Endothelial cell of umbilical vein (primary cell): Measurements from ENCODE around the gene STRBP. TPM values are rescaled to one million over a fixed set of nuclear protein-coding genes. Genes with fewer than 3 reads are reported as not detected.

Experiments
- BruUV-seq: library from RNA; stranded (reverse); fragments of 400-500 nt; replicated peaks from 2 replicates; lab custom pipeline; 2021; lab: Mats Ljungman, UMichigan
- CTCF ChIA-PET: fragments of 300-600, 350-600 bp; sonication (Branson Sonifier 250); formaldehyde crosslinking; loops from one replicate; lab custom pipeline; 2021; ENCODE audit warnings: antibody characterized with exemption, inconsistent platforms; lab: Charles Lee
- POLR2A ChIA-PET: fragments of 300-600, 350-600 bp; sonication (Branson Sonifier 250); formaldehyde crosslinking; loops from one replicate; lab custom pipeline; 2021; ENCODE audit warnings: antibody characterized with exemption, inconsistent platforms; lab: Charles Lee
- DNase-seq: peaks from one replicate; pipeline ENCODE4 v3.0.0-alpha.2; 2011; ENCODE audit warnings: low read depth, low spot score
- FAIRE-seq: peaks from 2 replicates; lab custom pipeline; 2011; peaks lifted over from hg19 to GRCh38; lab: Jason Lieb, UNC
- H2AFZ ChIP-seq: 2 replicates; pipeline ENCODE4 v1.6.0; 2012; ENCODE audit warnings: low read depth, low read length, control low read depth, inconsistent platforms
- H3K27ac ChIP-seq: 2 replicates; pipeline ENCODE4 v1.5.1; 2011; ENCODE audit warnings: low read depth, mild to moderate bottlenecking, control low read depth, low read length, moderate library complexity; ENCODE audit not compliant: insufficient read depth
- H3K27me3 ChIP-seq, 2 experiments: 2 replicates each; pipeline versions ENCODE4 v1.6.0 to v1.6.1; 2011; ENCODE audit warnings: low read length in 2 of 2, mixed read lengths in 1 of 2; ENCODE audit not compliant: control insufficient read depth in 2 of 2, insufficient read depth in 2 of 2
- H3K36me3 ChIP-seq, 2 experiments: 2 replicates in 1 of 2; 3 replicates in 1 of 2; pipeline ENCODE4 v1.5.1; 2011; ENCODE audit warnings: low read length in 2 of 2, mild to moderate bottlenecking in 1 of 2, moderate library complexity in 1 of 2; ENCODE audit not compliant: control insufficient read depth in 2 of 2, insufficient read depth in 2 of 2; ENCODE audit errors: extremely low read depth in 1 of 2
- H3K4me1 ChIP-seq: 3 replicates; pipeline ENCODE4 v1.5.1; 2011; ENCODE audit warnings: mild to moderate bottlenecking, low read length; ENCODE audit not compliant: control insufficient read depth, insufficient read depth; ENCODE audit errors: extremely low read depth
- H3K4me2 ChIP-seq: 2 replicates; pipeline ENCODE4 v1.6.1; 2011; ENCODE audit warnings: low read length, control low read depth, mixed read lengths; ENCODE audit not compliant: insufficient read depth
- H3K4me3 ChIP-seq, 3 experiments: fragments of 200-600 bp in 1 of 3; sonication (generic), shearing (Covaris generic) in 1 of 3; replicated peaks in 1 of 3; 2 replicates each; pipeline ENCODE4 v1.5.1; 2011 to 2016; ENCODE audit warnings: control low read depth in 3 of 3, low read length in 3 of 3, mild to moderate bottlenecking in 2 of 3, inconsistent platforms in 1 of 3, low read depth in 1 of 3, moderate library complexity in 1 of 3; ENCODE audit not compliant: insufficient read depth in 1 of 3
- H3K79me2 ChIP-seq: 2 replicates; pipeline ENCODE4 v1.6.0; 2012; ENCODE audit warnings: low read length, inconsistent platforms; ENCODE audit not compliant: control insufficient read depth, insufficient read depth
- H3K9ac ChIP-seq: replicated peaks from 2 replicates; pipeline ENCODE3; 2011; ENCODE audit warnings: low read length, control low read depth; ENCODE audit not compliant: insufficient read depth; ENCODE audit errors: extremely low read depth
- H3K9me1 ChIP-seq: replicated peaks from 3 replicates; pipeline ENCODE4 v1.6.0; 2011; ENCODE audit warnings: mild to moderate bottlenecking, low read length; ENCODE audit not compliant: control insufficient read depth, insufficient read depth; ENCODE audit errors: extremely low read depth
- H3K9me3 ChIP-seq: replicated peaks from 2 replicates; pipeline ENCODE4 v1.5.1; 2012; ENCODE audit warnings: low read length, inconsistent platforms; ENCODE audit not compliant: control insufficient read depth, insufficient read depth
- H4K20me1 ChIP-seq: replicated peaks from 2 replicates; pipeline ENCODE3; 2011; ENCODE audit warnings: mild to moderate bottlenecking, low read length; ENCODE audit not compliant: control insufficient read depth, insufficient read depth; ENCODE audit errors: extremely low read depth
- CTCF ChIP-seq, 2 donors: IDR thresholded peaks; 1 replicate in 1 of 2; 2 replicates in 1 of 2; pipeline ENCODE4 v1.5.1; 2011; ENCODE audit warnings: low read length in 2 of 2, mild to moderate bottlenecking in 2 of 2, moderate library complexity in 2 of 2, control low read depth in 1 of 2, inconsistent platforms in 1 of 2, low read depth in 1 of 2; ENCODE audit not compliant: insufficient read depth in 1 of 2; ENCODE audit errors: extremely low read depth in 1 of 2
- EZH2 ChIP-seq: IDR thresholded peaks from 2 replicates; pipeline ENCODE4 v1.6.1; 2012; ENCODE audit warnings: borderline replicate concordance, low read depth, mild to moderate bottlenecking, moderate library complexity, low read length, inconsistent platforms; ENCODE audit not compliant: severe bottlenecking
- FOS ChIP-seq: IDR thresholded peaks from 2 replicates; pipeline ENCODE4 v1.6.1; 2011; ENCODE audit warnings: mild to moderate bottlenecking, low read length, moderate library complexity, borderline replicate concordance; ENCODE audit not compliant: insufficient read depth
- GATA2 ChIP-seq: IDR thresholded peaks from 2 replicates; pipeline ENCODE4 v1.7.0; 2011; ENCODE audit warnings: low read depth, mild to moderate bottlenecking, moderate library complexity, mixed read lengths, low read length; ENCODE audit not compliant: insufficient read length, insufficient read depth
- JUN ChIP-seq: IDR thresholded peaks from 2 replicates; pipeline ENCODE4 v1.6.1; 2011; ENCODE audit warnings: borderline replicate concordance, low read depth; ENCODE audit not compliant: insufficient read length, insufficient read depth
- MAX ChIP-seq: IDR thresholded peaks from 2 replicates; pipeline ENCODE4 v1.6.1; 2011; ENCODE audit not compliant: insufficient read depth, insufficient read length
- MYC ChIP-seq: IDR thresholded peaks from one replicate; pipeline ENCODE4 v1.6.1; 2011; ENCODE audit warnings: mild to moderate bottlenecking, low read depth, low read length
- POLR2A ChIP-seq: IDR thresholded peaks from 2 replicates; pipeline ENCODE4 v1.6.1; 2012; ENCODE audit warnings: low read depth, mild to moderate bottlenecking, control low read depth, low read length
- POLR2AphosphoS5 ChIP-seq: IDR thresholded peaks from 2 replicates; pipeline ENCODE4 v1.6.1; 2012; ENCODE audit warnings: low read depth, mild to moderate bottlenecking, control low read depth, low read length, moderate library complexity; ENCODE audit not compliant: insufficient read depth
- dilution Hi-C: fragments of 300-500 bp; cut with MboI; formaldehyde crosslinking; loops from one replicate; pipeline ENCODE4 v1.15.0; 2019; ENCODE audit warnings: low sequenced_read_pairs; ENCODE audit not compliant: extremely low pct_ligation_motif_present
- intact Hi-C: fragments of 100-400 bp; cut with micrococcal nuclease; formaldehyde crosslinking; loops from one replicate; pipeline ENCODE4 v1.10.0; 2022
- polyA plus RNA-seq, 4 experiments: library from polyadenylated mRNA; depleted of rRNA in 3 of 4; stranded (reverse) in 3 of 4; unstranded in 1 of 4; fragments of >200 nt; gene quantifications; 2 replicates each; pipeline versions ENCODE4 v1.2.1 to v1.2.3, GENCODE V29; 2011 to 2012; ENCODE audit warnings: missing spikeins in 1 of 4
- total RNA-seq: library from RNA; stranded (reverse); gene quantifications from 2 replicates; pipeline ENCODE4 v1.2.3, GENCODE V29; 2021

The STRBP gene
- total and polyA plus RNA-seq, 2 donors (not counting 3 experiments of a cell fraction or from before 2014, with no cell fraction given) = 7.7 to 15.4 TPM

- intact Hi-C loops (no loop called here), dilution Hi-C loops (no loop called here)
- no peak overlapping the region for H3K27ac ChIP-seq
- DNase-seq (no peak), FAIRE-seq (no peak)
- peaks cover 2 to 33% of the 10 kb centered on the region in 2 experiments for H3K36me3 ChIP-seq
- no peak overlapping the region for H2AFZ ChIP-seq
- H3K9me1 ChIP-seq = no peaks in the 10 kb centered on the region
- no peaks in the 10 kb centered on the region for H3K27me3 ChIP-seq
- BruUV-seq = no TSS peak
- no peak overlapping the region for H3K9ac ChIP-seq
- H3K4me2 ChIP-seq = no peak overlapping the region
- H3K9me3 ChIP-seq = no peaks in the 10 kb centered on the region
- CTCF ChIA-PET = interaction anchor here (2.0 to 2.9 kb wide), 2 partner anchors 116 to 240 kb away, joined by 4 to 14 read pairs; no protein-coding TSS in a partner anchor
- TF ChIP-seq MAX = no peak
- TF ChIP-seq JUN = no peak
- no peak for TF ChIP-seq EZH2
- TF ChIP-seq GATA2 = no peak
- no peak for TF ChIP-seq POLR2AphosphoS5
- TF ChIP-seq MYC = no peak
- TF ChIP-seq CTCF (IDR thresholded peaks at IDR 0.05; ENCODE audit: extremely low read depth in 1 of 2, insufficient read depth in 1 of 2, low read depth in 1 of 2, low read length in 2 of 2) = no peak
- TF ChIP-seq FOS = no peak
- TF ChIP-seq POLR2A = no peak
- H3K4me1 ChIP-seq = no peaks in the 10 kb centered on the region
- no peaks in the 10 kb centered on the region for H3K79me2 ChIP-seq
- H3K4me3 ChIP-seq = no peak overlapping the region
- no peaks in the 10 kb centered on the region for H4K20me1 ChIP-seq
- POLR2A ChIA-PET = no interaction called here
These were observed 158.7 kb downstream of the STRBP start for GRCh38 chr9:123109540-123110279.
